ENCODE results near the gene BCOR. TPM values are rescaled to one million over a fixed set of nuclear protein-coding genes. Genes with fewer than 3 reads are reported as not detected.

The BCOR gene
- total RNA-seq, result 10.6 and 11.8 TPM in 2 replicates

GRCh38 chrX:40097504-40098263, at the start of gene BCOR:
Gene BCOR (minus strand): TSS chrX:40097958. CDS start chrX:40077929, 20,029 bp downstream.

